ENCODE data around the gene CUL9. TPM values are rescaled to one million over a fixed set of nuclear protein-coding genes. Genes with fewer than 3 reads are reported as not detected.

The CUL9 gene
- total RNA-seq, 1 donor from 2014 or later = 49.5 TPM

GRCh38 chr6:43170931-43171706 lies 10.9 kb upstream of the CUL9 start, which contains the start of gene SRF:
Gene SRF, plus strand, starts transcription at chr6:43171269. Its CDS starts 388 bp downstream, at chr6:43171657.
- no peaks in the 10 kb centered on the region for H3K36me3 Mint-ChIP-seq
- peak within 1 kb of the TSS; percentile 99 for H3K4me3 Mint-ChIP-seq
- no peaks in the 10 kb centered on the region for H3K9me3 Mint-ChIP-seq
- peak; percentile 100 for DNase-seq (ENCODE audit: extremely low spot score, unreplicated experiment)
- H3K4me1 Mint-ChIP-seq (ENCODE audit: unreplicated experiment) = peaks cover 32% of the 10 kb centered on the region
- H3K27ac Mint-ChIP-seq = peak within 1 kb of the TSS; percentile 97
- TF ChIP-seq, protein P1, sequence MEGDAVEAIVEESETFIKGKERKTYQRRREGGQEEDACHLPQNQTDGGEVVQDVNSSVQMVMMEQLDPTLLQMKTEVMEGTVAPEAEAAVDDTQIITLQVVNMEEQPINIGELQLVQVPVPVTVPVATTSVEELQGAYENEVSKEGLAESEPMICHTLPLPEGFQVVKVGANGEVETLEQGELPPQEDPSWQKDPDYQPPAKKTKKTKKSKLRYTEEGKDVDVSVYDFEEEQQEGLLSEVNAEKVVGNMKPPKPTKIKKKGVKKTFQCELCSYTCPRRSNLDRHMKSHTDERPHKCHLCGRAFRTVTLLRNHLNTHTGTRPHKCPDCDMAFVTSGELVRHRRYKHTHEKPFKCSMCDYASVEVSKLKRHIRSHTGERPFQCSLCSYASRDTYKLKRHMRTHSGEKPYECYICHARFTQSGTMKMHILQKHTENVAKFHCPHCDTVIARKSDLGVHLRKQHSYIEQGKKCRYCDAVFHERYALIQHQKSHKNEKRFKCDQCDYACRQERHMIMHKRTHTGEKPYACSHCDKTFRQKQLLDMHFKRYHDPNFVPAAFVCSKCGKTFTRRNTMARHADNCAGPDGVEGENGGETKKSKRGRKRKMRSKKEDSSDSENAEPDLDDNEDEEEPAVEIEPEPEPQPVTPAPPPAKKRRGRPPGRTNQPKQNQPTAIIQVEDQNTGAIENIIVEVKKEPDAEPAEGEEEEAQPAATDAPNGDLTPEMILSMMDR (conservative IDR thresholded peaks at IDR 0.05) = peak; percentile 90
- H3K27me3 Mint-ChIP-seq = no peaks in the 10 kb centered on the region

DNA sequence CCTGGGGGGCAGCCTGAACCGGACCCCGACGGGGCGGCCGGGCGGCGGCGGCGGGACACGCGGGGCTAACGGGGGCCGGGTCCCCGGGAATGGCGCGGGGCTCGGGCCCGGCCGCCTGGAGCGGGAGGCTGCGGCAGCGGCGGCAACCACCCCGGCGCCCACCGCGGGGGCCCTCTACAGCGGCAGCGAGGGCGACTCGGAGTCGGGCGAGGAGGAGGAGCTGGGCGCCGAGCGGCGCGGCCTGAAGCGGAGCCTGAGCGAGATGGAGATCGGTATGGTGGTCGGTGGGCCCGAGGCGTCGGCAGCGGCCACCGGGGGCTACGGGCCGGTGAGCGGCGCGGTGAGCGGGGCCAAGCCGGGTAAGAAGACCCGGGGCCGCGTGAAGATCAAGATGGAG lies 10.3 kb upstream of the CUL9 start:
- Mint-ChIP-seq H3K4me3 (peak overlapping the region; percentile 99), H3K36me3 (no peaks in the 10 kb centered on the region), H3K4me1 (ENCODE audit: unreplicated experiment) (peaks cover 32% of the 10 kb centered on the region), H3K9me3 (no peaks in the 10 kb centered on the region), H3K27me3 (no peaks in the 10 kb centered on the region), H3K27ac (peak overlapping the region; percentile 93)
- TF ChIP-seq, protein P1 (conservative IDR thresholded peaks at IDR 0.05) = no peak
- DNase-seq (ENCODE audit: extremely low spot score, unreplicated experiment) = no peak

DNA sequence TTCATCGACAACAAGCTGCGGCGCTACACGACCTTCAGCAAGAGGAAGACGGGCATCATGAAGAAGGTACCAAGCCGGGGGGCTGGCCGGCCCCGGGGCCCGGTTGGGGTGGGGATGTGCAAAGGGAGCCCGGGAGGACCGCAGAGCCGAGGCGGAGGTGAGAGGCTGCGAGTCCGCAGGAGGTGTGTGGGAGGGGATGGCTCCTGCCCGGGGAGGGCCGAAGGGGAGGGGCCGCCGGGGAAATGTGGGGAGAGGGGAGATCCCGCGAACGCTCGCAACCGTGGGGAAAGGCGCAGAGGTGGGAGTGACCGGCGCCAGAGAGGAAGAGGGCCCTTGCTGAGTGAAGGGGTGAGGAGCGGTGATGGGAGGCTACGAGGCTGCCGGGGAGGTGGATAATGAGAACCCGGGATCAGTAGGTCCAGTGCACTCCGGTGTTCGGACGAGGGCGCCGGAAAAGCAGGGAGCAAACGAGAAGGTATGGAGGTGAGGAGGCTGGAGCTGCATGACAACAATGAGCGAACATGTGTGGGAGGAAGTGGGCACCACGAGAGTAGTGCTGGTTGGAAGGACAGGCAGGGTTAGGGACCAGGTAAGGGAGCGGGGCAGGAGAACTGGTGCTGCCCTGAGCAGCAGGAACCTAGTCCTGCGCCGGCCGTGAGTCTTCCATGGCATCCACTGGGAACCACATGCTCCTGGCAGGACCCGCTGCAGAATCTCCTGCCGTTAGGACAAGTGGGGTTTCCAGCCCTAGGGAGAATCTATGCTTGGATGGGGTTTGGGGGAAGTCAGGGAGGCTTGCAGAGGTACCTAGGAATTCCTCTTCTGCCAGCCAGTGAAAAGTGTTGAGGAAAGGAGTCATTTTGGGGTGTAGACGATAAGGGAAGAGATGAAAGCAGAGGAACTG lies 9.6 kb upstream of the CUL9 start:
- peak; percentile 77 for DNase-seq (ENCODE audit: extremely low spot score, unreplicated experiment)
- peak overlapping the region; percentile 99 for H3K4me3 Mint-ChIP-seq
- H3K9me3 Mint-ChIP-seq = no peaks in the 10 kb centered on the region
- H3K27ac Mint-ChIP-seq = peak overlapping the region; percentile 93
- no peaks in the 10 kb centered on the region for H3K27me3 Mint-ChIP-seq
- TF ChIP-seq, protein P1 (conservative IDR thresholded peaks at IDR 0.05) = no peak
- peaks cover 32% of the 10 kb centered on the region for H3K4me1 Mint-ChIP-seq (ENCODE audit: unreplicated experiment)
- no peaks in the 10 kb centered on the region for H3K36me3 Mint-ChIP-seq

DNA sequence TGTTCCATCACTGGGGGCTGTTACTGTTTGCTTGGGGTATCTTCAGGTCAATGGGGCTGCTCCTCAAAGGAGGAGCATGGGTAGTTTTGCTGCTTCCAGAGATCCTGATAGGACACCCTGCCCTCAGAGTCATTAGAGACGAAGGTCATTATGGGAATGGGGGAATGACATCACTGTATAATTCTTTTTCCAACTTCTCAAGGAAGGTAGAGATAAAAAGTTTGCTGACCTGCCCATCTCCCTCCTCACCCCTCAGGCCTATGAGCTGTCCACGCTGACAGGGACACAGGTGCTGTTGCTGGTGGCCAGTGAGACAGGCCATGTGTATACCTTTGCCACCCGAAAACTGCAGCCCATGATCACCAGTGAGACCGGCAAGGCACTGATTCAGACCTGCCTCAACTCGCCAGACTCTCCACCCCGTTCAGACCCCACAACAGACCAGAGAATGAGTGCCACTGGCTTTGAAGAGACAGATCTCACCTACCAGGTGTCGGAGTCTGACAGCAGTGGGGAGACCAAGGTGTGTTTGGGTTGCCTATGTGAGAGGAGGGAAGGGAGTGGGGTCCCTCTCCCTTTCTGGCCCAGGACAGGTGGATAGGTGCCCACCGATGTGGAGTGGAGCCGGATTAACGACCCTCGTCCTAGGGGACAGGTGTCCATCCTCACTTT lies 8.3 kb upstream of the CUL9 start:
- peak overlapping the region; percentile 93 for H3K27ac Mint-ChIP-seq
- H3K9me3 Mint-ChIP-seq = no peaks in the 10 kb centered on the region
- no peaks in the 10 kb centered on the region for H3K27me3 Mint-ChIP-seq
- peaks cover 9% of the 10 kb centered on the region for H3K36me3 Mint-ChIP-seq
- H3K4me3 Mint-ChIP-seq = peak overlapping the region; percentile 99
- DNase-seq (ENCODE audit: extremely low spot score, unreplicated experiment) = no peak
- TF ChIP-seq, protein P1 (conservative IDR thresholded peaks at IDR 0.05) = no peak
- H3K4me1 Mint-ChIP-seq (ENCODE audit: unreplicated experiment) = peaks cover 25% of the 10 kb centered on the region
